Measurements from ENCODE around the gene IGFBP4. TPM values are rescaled to one million over a fixed set of nuclear protein-coding genes. Genes with fewer than 3 reads are reported as not detected.

Gene IGFBP4
- total and polyA plus RNA-seq, 11 donors = 103 to 342 (median 133) TPM

DNA sequence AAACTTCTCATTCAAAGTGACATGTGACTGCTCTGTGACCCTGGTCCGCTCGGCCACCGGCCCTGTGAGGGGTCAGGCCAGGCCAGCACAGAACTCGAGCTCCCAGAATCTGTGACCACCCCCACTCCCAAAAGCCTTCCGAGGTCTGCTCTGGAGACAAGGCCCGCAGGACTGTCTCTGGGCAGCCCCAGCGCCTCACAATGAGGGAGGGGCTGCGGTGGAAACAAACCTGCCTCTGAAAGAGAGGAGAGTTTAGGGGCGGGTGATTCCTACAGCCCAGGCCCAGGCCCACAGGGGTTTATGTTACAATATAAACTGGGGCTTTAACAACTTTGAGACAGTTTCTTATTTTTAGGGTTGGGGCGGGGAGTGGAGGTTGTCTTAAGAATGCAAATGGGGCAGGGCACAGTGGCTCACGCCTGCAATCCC lies 19.9 kb downstream of the IGFBP4 start:
- TF ChIP-seq, protein P1, sequence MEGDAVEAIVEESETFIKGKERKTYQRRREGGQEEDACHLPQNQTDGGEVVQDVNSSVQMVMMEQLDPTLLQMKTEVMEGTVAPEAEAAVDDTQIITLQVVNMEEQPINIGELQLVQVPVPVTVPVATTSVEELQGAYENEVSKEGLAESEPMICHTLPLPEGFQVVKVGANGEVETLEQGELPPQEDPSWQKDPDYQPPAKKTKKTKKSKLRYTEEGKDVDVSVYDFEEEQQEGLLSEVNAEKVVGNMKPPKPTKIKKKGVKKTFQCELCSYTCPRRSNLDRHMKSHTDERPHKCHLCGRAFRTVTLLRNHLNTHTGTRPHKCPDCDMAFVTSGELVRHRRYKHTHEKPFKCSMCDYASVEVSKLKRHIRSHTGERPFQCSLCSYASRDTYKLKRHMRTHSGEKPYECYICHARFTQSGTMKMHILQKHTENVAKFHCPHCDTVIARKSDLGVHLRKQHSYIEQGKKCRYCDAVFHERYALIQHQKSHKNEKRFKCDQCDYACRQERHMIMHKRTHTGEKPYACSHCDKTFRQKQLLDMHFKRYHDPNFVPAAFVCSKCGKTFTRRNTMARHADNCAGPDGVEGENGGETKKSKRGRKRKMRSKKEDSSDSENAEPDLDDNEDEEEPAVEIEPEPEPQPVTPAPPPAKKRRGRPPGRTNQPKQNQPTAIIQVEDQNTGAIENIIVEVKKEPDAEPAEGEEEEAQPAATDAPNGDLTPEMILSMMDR (IDR thresholded peaks at IDR 0.05) = no peak
- Histone ChIP-seq H3K4me3 (no peak overlapping the region), H3K27me3 (no peaks in the 10 kb centered on the region), H3K4me1 (peaks cover under 1 to 53% (median 28%) of the 10 kb centered on the region in 12 donors), H3K36me3 (peaks cover 0 to 8% (median 0%) of the 10 kb centered on the region in 9 donors), H3K9me3 (no peaks in the 10 kb centered on the region), H3K27ac (peak overlapping the region in 8 of 12 donors; percentile 31 to 78 (median 56))
- ATAC-seq = peak in 1 of 4 donors; percentile 24
- intact Hi-C loops (cut with DNase I) = no loop called here
- DNase-seq = peak in 1 of 5 donors; percentile 19
- WGBS, 4 donors = 55 to 67% (median 58%) methylated on average over 11 of the region's 11 CpGs

DNA sequence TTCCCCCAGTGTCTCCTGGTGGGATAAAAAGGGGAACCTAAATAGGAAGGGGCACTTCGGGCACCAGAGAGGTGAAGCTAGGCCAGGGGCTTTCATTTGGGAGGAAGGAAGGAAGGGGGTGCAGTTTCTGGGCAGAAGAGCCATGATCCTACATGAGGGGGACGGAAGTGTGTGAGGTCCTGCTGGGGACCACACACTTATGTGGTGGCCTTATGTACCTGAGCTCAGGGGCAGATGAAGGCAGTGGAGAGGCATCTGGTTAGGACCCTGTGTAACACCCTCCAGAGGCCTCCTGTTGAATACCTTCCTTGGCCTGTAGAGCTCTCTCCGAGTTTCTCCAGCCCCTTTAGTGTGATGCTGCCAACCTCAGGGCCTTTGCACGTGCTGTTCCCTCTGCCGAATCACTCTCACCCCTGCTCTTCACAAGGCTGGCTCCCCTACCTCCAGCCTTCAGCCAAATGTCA lies 21.2 kb downstream of the IGFBP4 start:
- Histone ChIP-seq H3K9me3 (no peaks in the 10 kb centered on the region), H3K4me3 (no peak overlapping the region), H3K4me1 (peaks cover 0 to 40% (median 21%) of the 10 kb centered on the region in 12 donors), H3K36me3 (no peaks in the 10 kb centered on the region), H3K27ac (no peak overlapping the region), H3K27me3 (no peaks in the 10 kb centered on the region)
- WGBS, 4 donors = 85 to 90% (median 88%) methylated on average over 5 of the region's 5 CpGs
- DNase-seq (peak in 1 of 5 donors; percentile 37), ATAC-seq (no peak)
- intact Hi-C loops (cut with DNase I) = no loop called here
- TF ChIP-seq POLR2A (IDR thresholded peaks at IDR 0.05) = no peak
- TF ChIP-seq, protein P1 (IDR thresholded peaks at IDR 0.05) = no peak

DNA sequence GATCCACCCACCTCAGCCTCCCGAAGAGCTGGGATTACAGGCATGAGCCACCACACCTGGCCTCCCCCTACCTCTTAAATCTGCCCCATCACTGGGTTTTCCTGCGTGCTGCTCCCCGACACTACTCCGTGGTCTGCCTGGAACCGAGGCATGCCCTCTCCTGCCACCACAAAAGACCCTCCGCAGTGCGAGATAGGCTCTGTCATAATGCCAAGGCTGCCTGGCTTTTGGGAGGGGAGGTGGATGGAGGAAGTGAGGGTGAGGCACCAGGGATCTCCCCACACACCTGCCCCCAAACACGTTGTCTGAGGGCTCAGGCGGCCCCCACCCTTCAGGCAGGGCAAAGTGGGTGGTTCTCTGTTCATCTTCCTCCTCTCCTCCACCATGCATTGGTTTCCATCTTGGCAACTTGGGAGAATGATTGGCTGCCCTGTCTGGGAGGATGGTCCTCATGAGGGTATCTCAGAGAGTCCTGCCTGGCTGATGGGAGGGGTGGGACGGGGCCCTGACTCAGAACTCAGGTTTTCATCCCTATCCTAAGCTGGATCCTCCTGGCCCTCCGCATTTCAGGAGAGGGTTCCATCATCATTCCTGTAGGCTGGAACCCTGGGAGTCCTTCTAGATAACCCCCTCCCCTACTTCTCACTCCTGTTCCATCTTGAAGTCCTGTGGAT lies 23.2 kb downstream of the IGFBP4 start:
- no peak overlapping the region for H3K27ac ChIP-seq
- no peak overlapping the region for H3K4me3 ChIP-seq
- WGBS, 4 donors = 78 to 91% (median 85%) methylated on average over 11 of the region's 11 CpGs
- ATAC-seq (no peak), DNase-seq (peak in 1 of 5 donors; percentile 30)
- peaks cover 0 to 22% (median 15%) of the 10 kb centered on the region in 12 donors for H3K4me1 ChIP-seq
- no peak for TF ChIP-seq POLR2A (IDR thresholded peaks at IDR 0.05)
- TF ChIP-seq, protein P1 (IDR thresholded peaks at IDR 0.05) = no peak
- intact Hi-C loops (cut with DNase I) = no loop called here
- H3K27me3 ChIP-seq = no peaks in the 10 kb centered on the region
- H3K36me3 ChIP-seq = no peaks in the 10 kb centered on the region
- H3K9me3 ChIP-seq = no peaks in the 10 kb centered on the region

DNA sequence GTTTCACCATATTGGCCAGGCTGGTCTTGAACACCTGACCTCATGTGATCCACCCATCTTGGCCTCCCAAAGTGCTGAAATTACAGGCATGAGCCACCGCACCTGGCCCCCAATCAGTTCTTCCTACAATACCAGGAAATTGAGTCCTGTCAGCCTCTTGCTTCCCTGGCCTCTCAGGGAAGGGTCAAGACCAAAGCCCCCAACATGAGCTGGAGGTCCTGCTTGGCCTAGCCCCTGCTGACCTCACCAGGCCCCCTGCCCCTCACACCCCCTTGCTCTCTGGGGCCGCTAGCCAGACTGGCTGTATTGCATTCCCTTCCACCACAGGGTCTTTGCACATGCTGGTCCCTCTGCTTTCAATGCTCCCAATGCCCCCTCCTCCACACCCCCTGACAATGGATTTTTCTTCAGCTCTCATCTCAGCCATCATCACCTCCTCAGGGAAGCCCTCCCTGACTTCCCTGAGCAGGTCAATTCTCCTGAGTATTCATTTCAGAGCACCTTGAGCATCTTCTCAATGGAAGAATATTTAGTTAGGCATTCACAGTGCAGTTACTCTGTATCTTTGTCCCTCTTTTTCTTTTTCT lies 24.1 kb downstream of the IGFBP4 start:
- intact Hi-C loops (cut with DNase I) = no loop called here
- TF ChIP-seq, protein P1 (IDR thresholded peaks at IDR 0.05) = no peak
- no peak for TF ChIP-seq POLR2A (IDR thresholded peaks at IDR 0.05)
- Histone ChIP-seq H3K4me1 (peaks cover 0 to 13% (median 8%) of the 10 kb centered on the region in 12 donors), H3K4me3 (no peak overlapping the region), H3K27me3 (no peaks in the 10 kb centered on the region), H3K9me3 (no peaks in the 10 kb centered on the region), H3K27ac (no peak overlapping the region), H3K36me3 (no peaks in the 10 kb centered on the region)
- DNase-seq = no peak
- no peak for ATAC-seq
- WGBS, 4 donors = 85 to 91% (median 87%) methylated on average over 2 of the region's 2 CpGs

Data from heart left ventricle (tissue), 16 donors.